NCI-H2196 treated with DMSO at 0.1 percent for 48 hours (cell line): ENCODE data around the gene ABCA7.
A peak's percentile ranks its signal among the peaks of the same experiment; 100 is the strongest.

Source experiments
- DNase-seq: peaks from one replicate; lab custom pipeline; 2025; ENCODE audit not compliant: unreplicated experiment; lab: John Stamatoyannopoulos, UW

Gene ABCA7

DNA sequence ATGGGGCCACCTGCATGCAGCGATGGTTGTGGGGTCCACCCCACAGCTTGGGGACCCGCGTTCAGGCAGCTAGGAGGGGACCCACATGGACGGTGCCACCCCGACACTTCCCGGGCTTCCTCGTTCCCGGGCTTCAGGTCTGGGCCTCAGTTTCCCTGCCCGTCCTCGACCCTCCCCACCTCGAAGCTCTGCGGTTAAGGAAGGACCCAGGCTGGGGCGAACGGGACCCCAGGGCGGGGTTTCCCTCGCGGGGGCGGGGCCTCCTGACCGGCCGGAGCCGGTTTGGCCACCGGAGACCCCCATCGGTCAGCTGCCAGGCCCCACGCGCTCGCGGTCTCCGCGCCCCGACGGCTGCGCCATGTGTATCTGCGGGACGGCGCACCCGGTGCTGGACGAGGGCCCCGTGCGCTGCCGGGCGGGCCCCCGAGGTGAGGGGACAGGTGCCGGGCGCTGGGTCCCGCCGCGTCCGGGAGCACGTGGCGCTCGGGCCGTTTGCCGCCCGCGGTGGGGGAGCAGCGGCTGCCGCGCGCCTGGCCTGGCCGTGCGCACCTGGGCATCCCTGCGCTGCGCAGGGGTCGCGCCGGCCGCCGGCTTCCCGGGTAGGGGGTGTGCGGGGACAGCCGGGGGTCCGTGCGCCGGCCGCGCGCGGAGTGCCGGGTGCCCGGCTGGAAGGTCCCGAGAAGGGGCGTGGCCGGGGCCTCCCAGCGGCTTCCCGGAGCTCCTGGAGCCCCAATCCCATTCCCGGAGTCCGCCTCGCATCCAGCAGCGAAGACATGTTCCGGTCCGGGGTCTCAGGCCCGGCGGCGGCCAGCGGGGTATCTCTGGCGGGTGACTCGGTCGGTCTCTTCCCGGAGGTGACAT is 31.3 kb downstream of the ABCA7 start:
- no peak for DNase-seq

DNA sequence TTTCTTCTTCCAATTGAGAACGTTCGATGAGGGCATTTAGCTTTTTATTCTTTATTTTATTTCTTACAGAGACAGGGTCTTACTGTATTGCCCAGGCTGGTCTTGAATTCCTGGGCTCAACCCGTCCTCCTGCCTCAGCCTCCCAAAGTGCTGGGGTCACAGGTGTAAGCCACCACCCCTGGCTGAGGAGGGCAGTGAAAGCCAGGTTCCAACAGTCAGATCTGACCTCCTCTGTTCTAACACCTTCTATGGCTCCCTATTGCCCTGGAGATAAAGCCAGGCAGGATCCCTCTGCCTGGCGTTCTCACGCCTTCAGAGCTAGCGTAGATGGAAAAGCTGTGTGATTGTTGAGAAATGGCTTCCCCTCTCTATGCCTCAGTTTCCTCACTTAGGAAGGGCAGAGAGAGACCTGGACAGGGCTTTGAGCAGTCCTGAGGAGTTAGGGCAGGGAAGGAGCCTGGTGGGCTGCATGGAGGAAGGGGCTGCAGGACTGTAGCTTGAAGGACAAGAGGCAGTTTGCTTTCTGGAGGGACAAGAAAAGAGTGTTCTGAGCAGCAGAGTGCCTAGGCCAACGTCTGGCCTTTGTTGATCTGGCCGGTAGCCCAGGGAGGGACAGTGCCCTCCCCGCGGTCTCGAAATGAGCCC is 32.6 kb downstream of the ABCA7 start:
- no peak for DNase-seq

DNA sequence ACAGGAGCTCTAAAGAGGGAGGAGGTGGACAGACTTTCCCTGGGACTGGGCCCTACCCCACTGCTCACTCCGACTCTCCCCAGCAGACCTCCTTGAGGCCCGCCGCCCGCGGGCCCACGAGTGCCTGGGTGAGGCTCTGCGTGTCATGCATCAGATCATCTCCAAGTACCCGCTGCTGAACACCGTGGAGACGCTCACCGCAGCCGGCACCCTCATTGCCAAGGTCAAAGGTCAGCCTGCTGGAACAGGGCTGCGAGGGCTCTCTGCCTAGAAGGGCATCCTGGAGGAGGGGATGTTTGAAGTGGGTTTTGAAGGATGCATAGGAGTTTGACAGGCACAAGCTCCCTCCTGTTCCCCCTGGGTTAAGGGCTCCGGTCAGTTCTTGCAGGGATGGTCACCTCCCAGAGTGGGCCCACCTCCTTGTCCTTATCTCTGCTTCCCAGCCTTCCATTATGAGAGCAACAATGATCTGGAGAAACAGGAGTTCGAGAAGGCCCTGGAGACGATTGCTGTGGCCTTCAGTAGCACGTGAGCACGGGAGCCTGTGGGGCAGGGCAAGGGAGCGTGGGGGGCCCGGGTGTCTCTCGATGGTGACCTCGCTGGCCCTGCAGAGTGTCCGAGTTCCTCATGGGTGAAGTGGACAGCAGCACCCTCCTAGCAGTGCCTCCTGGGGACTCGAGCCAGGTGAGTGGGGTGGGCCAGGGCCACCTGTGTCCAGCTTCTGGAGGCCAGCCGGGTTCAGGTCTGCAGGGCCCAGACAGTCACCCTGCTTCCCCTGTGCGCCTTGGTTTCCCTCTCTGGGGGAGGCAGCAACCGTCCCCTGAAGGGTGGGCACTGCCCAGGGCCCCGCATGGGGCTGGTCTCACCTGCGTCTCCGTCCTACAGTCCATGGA is 33.4 kb downstream of the ABCA7 start:
- no peak for DNase-seq

DNA sequence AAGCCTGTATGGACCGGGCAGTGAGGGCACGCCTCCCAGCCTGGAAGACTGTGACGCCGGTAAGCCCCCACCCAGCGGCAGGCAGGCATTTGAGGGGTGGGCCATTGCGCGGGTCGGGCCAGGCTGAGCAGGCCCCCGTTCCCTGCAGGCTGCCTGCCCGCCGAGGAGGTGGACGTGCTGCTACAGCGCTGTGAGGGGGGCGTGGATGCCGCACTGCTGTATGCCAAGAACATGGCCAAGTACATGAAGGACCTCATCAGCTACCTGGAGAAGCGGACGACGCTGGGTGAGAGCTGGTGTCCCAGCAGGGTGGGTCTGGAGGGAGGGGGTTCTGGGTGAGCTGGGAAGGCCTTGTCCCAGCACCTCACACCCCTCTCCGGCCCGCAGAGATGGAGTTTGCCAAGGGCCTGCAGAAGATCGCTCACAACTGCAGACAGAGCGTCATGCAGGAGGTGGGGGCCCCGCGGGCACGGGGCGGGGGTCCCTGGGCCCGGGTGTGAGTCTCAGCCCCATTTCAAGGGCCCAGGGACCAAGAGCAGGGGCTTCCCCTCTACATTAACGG is 34.1 kb downstream of the ABCA7 start:
- DNase-seq = no peak

DNA sequence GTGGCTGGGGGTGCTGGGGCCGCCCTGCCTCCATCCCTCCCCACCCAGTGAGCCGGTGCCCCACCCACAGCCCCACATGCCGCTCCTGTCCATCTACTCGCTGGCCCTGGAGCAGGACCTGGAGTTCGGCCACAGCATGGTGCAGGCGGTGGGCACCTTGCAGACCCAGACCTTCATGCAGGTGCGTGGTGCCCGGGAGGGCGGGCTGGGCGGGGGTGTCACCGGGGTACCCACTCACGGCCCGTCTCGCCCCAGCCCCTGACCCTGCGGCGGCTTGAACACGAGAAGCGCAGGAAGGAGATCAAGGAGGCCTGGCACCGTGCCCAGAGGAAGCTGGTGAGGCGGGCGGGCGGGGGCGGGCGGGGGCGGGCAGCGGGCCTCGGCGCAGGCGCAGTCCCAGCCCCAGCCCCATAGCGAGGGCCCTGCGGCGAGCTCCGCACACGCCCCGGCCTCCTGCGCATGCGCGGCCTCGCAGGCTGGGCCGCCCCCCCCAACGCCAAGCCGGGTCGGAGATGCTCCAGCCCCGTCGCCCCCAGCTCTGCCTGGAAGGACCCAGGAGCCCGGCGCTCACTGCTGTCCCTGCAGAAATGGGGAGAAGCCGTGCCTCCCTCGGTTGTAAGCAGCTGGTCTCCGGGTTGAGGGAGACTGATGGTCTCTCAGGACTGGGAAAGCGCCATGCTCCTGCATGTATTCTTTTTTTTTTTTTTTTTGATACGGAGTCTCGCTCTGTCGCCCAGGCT is 34.8 kb downstream of the ABCA7 start:
- peak; percentile 90 for DNase-seq

DNA sequence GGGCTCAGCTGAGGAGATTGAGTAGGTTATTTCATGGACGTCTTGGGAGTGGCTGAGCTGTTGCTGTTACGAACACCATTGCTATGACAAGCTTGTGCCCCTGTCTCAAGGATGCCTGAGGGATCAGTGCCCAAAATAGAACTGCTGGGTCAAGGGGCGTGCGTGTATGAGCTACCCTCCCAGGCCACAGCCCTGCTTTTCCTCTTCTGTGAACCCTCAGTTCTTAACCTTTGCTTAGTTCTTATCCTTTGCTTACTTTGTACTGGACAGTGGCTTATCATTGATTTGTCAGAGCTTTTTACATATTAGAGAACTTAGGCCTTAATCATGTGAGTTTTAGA is 36.1 kb downstream of the ABCA7 start:
- no peak for DNase-seq

DNA sequence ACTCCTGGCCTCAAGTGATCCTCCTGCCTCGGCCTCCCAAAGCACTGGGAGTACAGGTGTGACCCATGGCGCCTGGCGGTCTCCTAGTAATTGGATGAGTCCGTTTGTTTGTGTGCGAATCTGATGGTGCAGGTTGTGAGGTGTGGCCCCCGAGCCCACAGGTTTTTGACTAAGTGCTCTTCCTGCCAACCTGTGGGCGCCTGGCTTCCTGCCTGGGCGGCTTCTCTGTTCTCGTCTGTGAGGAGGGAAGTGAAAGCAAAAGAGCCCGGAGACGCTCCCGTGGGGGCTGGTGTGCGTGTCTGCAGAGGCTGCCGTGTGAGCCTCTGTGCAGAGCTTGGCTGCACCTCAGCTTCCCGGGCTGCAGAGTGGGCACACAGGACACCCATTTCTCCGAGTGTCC is 37.0 kb downstream of the ABCA7 start:
- no peak for DNase-seq

DNA sequence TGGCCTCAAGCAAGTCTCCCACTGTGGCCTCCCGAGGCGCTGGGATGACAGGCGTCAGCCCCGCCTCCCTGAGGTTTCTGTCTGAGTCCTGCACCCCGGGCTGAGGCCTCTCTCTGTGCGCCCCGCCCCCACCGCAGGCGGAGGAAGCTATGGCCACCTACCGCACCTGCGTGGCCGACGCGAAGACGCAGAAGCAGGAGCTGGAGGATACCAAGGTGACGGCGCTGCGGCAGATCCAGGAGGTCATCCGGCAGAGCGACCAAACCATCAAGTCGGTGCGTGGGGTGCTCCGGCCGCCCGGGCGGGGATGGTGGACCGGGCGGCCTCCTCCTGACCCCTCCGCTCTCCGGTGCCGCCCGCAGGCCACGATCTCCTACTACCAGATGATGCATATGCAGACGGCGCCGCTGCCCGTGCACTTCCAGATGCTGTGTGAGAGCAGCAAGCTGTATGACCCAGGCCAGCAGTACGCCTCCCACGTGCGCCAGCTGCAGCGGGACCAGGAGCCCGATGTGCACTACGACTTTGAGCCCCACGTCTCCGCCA is 39.7 kb downstream of the ABCA7 start:
- no peak for DNase-seq

DNA sequence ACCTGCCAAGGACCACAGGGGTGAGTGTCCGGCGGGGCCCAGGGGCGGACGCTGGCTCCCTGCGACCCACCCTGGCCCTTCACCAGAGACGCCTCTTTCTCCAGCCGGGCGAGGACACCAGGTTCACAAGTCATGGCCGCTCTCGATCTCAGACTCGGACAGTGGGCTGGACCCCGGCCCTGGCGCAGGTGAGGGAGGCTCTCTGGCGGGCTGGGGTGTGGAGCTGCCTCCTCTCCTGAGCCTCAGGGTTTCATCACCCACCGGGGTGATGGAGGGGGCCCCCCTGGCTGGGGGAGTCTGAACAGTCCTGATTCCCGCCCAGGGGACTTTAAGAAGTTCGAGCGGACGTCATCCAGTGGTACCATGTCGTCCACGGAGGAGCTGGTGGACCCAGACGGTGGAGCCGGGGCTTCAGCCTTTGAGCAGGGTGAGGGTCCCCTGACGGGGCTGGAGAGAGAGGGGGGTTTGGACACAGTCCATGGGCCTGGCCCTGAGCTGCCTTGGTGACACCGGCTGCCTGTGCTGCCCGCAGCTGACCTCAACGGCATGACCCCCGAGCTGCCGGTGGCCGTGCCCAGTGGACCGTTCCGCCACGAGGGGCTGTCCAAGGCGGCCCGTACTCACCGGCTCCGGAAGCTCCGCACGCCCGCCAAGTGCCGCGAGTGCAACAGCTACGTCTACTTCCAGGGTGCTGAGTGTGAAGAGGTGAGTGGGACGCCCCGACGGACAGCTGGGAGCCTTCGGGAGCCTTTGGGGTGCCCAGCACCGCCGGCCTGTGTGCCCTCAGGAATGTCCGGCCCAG is 40.7 kb downstream of the ABCA7 start:
- no peak for DNase-seq

DNA sequence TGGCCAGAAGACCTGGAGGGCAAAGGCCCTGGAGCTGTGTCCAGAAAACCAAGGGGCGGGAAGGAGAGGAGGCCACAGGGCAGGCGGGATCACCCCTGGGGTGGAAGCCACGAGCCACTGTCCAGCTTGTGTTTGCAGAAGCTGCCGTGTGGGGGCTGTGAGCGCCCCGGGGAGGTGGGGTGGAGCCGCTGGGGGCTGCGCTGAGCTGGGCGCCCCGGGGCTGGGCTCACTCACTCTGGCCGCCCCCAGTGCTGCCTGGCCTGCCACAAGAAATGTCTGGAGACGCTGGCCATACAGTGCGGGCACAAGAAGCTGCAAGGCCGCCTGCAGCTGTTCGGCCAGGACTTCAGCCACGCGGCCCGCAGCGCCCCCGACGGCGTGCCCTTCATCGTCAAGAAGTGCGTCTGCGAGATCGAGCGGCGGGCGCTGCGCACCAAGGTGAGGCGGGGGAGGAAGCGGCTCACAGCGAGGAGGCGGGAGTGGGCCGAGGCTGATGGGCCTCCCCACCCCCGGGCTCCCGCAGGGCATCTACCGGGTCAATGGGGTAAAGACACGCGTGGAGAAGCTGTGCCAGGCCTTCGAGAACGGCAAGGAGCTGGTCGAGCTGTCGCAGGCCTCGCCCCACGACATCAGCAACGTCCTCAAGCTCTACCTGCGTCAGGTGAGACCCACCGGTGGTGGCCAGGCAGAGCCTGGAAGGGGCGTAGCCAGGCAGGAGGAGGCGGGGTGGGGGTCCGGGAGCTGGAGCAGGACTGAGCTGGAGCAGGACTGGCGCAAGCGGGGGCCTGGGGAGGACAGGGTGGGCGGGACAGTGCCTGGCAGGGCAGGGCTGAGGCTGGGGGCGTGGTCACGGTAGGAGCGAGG is 41.6 kb downstream of the ABCA7 start:
- no peak for DNase-seq

DNA sequence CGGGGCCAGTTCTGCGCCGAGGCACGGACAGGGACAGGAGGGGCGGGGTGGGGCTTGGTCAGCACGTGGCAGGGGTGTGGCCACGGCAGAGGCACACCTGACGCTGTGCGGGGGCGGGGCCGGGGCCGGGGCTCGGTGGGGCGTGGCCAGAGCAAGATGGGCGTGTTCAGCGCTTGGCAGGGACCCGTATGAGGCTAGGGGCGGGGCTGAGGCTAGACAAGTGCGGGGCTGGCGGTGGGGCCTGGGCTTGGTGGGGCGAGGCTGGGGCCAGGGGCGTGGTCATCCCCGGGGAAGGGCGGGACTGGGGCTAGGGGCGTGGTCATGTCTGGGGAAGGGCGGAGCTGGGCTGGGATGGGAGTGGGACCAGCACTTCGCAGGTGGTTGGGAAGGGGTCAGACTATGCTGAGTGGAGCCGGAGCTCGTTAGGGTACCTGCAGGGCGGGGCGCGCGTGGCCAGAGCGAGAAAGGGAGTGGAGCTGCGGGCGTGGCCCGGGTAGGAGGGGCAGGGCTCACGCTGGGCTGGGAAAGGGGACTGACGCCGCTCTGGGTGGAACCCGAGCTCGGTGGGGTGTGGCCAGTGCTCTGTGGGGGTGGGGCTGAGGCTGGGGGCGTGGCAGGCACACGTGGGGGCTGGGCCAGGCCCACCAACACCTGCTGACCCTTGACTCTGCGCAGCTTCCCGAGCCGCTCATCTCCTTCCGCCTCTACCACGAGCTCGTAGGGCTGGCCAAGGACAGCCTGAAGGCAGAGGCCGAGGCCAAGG is 42.4 kb downstream of the ABCA7 start:
- peak; percentile 96 for DNase-seq

DNA sequence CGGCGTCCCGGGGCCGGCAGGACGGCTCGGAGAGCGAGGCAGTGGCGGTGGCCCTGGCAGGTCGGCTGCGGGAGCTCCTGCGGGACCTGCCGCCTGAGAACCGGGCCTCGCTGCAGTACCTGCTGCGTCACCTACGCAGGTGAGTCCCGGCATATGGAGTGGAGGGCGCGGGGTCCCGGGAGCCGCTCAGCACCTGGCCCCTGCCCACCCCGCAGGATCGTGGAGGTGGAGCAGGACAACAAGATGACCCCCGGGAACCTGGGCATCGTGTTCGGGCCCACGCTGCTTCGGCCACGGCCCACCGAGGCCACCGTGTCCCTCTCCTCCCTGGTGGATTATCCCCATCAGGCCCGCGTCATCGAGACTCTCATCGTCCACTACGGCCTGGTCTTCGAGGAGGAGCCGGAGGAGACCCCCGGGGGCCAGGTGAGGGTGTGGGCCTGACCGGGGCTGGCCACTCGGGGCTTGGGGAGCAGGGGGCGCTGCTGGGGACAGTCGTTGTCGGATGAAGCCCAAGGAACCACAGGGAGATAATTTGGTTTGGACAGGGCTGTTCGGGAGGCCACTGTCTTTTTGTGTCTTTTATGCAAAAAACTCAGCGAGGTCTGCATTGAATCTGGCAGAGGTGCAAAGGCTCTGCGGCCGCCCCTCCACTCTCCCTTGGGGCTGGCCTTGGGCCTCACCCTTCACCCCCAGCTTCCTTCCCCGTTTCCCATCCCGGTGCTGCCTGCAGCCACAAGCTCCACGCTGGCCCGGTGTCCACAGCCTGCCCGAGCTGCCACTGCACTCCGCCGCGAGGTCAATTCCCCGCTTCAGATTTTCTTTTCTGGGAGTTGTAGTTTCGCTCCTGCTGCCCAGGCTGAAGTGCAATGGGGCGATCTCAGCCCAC is 43.3 kb downstream of the ABCA7 start:
- DNase-seq = no peak

DNA sequence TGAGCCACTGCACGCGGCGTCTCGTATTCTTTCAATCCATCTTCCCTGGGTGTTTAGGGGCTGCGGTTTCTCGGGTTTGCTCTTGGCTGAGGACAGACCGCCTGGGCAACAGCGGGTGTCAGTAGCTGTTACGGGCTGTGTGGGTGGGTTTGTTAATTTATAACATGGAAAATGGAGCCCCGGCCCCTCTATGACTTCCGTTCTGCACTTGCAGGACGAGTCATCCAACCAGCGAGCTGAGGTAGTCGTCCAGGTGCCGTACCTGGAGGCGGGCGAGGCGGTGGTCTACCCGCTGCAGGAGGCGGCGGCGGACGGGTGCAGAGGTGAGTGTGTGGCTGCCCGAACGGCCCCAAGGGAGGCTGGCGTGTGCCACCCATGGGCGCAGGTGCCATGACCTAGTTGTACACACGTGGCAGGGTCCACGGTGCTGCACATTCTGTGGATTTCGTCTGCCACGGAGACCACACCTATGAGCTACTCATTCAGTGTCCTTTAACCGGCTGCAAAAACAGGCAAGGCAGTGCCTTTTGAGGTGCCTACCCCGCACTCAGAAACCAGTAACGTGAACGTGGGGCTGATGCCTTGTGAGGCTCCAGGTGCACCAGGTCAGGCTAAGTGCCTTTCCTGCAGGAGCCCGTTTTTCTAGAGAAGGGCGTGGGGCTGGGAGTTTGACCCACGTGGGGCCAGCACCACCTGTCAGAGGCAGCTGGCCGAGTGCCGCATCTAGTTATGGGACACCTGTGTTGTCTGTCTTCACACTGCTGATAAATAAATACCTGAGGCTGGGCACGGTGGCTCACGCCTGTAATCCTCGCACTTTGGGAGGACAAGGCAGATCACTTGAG is 44.3 kb downstream of the ABCA7 start:
- no peak for DNase-seq

DNA sequence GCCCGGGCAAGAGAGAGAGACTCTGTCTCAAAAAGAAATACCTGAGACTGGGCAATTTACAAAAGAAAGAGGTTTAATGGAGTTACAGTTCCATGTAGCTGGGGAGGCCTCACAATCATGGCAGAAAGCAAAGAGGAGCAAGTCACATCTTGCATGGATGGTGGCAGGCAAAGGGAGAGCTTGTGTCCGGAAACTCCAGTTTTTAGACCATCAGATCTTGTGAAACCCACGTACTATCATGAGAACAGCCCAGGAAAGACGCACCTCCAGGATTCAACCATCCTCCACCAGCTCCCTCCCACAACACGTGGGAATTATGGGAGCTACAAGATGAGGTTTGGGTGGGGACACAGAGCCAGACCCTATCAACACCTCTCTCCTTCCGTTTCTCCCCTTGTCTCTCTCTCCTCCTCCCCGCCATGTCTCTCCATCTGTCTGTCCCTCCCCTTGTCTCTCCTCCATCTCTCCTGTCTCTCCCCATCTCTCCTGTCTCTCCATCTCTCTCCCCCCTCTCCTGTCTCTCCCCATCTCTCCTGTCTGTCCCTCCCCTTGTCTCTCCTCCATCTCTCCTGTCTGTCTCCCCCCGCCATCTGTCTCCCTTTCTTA is 45.2 kb downstream of the ABCA7 start:
- no peak for DNase-seq

DNA sequence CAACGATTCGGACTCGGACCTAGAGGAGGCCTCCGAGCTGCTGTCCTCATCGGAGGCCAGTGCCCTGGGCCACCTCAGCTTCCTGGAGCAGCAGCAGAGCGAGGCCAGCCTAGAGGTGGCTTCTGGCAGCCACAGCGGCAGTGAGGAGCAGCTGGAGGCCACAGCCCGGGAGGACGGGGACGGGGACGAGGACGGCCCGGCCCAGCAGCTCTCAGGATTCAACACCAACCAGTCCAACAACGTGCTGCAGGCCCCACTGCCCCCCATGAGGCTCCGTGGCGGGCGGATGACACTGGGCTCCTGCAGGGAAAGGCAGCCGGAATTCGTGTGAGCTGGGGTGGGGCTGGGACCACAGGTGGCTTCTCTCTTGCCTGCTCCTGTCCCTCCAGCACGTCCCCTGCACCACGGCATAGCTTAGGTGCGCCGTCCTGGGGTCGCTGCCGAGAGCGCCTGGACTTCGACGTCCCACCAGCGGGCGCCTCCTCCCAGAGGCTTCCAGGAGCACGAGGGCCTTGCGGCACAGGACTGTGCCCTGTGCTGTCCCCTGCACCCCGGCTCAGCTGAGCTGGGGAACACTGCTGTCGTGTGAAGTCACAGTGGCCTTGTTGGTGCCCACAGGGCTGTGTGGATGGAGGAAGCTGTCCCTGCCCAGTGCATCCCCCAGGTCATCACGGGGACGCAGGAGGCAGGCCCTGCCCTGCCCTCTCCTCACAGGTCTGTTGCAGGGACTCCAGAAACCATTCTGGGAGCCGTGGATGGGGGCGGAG is 46.0 kb downstream of the ABCA7 start:
- DNase-seq = no peak
